D721Med (cell line): ENCODE results near the gene MYO5B.

ENCODE experiments used
- DNase-seq: peaks from one replicate; pipeline ENCODE4 v3.0.0; 2011; ENCODE audit warnings: low spot score; ENCODE audit not compliant: insufficient read length
- FAIRE-seq: peaks from 2 replicates; lab custom pipeline; 2011; peaks lifted over from hg19 to GRCh38; lab: Jason Lieb, UNC
- TF ChIP-seq, protein P1 (sequence below): IDR thresholded peaks from 2 replicates; pipeline ENCODE4 v1.5.1; 2012; ENCODE audit warnings: mild to moderate bottlenecking, control low read depth; ENCODE audit not compliant: insufficient read depth; ENCODE audit errors: missing control alignments

The MYO5B gene

DNA sequence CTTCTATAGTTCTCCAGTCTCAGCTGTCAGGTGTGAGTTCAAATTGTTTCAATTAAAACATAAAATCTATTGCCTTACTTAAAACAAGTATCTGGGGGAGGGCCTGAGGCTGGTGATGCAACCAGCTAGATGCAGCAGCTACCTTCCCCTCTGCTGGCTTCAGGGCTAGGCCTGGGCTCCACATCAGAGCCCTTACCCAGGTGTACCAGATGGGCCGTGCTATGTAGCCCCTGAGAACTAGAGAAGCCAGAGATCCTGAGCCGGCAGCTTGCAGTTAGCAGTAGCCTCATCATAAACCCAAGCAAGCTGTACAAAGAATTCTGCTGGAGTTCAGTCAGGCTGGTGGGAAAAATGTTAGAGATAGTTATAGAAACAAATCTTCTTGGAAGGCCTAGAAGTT is 284.0 kb downstream of the MYO5B start:
- DNase-seq = no peak
- TF ChIP-seq, protein P1, sequence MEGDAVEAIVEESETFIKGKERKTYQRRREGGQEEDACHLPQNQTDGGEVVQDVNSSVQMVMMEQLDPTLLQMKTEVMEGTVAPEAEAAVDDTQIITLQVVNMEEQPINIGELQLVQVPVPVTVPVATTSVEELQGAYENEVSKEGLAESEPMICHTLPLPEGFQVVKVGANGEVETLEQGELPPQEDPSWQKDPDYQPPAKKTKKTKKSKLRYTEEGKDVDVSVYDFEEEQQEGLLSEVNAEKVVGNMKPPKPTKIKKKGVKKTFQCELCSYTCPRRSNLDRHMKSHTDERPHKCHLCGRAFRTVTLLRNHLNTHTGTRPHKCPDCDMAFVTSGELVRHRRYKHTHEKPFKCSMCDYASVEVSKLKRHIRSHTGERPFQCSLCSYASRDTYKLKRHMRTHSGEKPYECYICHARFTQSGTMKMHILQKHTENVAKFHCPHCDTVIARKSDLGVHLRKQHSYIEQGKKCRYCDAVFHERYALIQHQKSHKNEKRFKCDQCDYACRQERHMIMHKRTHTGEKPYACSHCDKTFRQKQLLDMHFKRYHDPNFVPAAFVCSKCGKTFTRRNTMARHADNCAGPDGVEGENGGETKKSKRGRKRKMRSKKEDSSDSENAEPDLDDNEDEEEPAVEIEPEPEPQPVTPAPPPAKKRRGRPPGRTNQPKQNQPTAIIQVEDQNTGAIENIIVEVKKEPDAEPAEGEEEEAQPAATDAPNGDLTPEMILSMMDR = no peak
- no peak for FAIRE-seq

DNA sequence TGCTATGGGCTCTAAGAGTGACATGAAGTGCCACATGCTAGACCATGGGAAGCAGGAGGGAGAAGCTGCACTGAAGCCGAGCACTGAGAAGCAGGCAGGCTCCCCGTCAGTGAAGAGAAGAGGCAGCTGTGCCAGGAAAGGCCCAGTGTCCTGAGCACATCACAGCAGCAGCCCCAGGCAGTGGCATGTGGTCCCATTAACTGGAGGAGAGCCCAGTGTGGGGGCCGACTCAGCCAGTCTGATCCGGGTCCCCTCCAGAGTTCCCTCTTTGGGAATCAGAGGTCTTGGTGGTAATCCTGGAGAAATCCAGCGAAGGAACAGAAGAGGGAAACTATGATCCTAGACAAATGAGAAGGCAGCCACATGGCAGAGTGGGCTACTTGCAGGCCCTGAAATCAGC is 284.9 kb downstream of the MYO5B start:
- TF ChIP-seq, protein P1 = no peak
- no peak for FAIRE-seq
- DNase-seq = no peak

DNA sequence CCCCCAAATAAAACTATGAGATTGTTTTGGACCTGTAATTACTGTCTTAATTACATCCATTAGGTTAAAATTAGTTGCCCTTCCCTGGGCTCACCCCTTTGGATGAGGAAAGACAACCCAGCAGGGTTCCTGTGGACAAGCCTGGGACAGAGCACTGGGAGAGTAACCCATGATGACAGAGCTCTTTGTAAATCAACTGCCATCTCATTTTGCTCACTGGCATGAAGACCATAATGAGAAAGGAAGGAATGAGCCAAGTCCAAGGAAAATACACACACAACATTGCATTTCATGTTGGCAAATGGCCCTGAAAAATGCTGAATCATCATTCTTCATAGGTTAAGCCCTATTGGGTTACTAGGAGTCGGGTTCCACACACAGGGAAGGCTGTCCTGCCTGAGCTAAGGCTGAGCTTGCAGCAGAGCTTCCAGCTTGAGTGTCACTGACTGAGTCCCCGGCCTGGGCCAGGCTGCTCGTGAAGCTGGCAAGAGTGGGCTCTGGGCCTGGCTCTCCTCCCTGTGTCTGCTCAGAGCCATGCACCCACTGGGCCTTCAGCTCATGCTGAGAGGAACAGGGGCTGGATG is 287.5 kb downstream of the MYO5B start:
- FAIRE-seq = no peak
- TF ChIP-seq, protein P1 = no peak
- DNase-seq = no peak

DNA sequence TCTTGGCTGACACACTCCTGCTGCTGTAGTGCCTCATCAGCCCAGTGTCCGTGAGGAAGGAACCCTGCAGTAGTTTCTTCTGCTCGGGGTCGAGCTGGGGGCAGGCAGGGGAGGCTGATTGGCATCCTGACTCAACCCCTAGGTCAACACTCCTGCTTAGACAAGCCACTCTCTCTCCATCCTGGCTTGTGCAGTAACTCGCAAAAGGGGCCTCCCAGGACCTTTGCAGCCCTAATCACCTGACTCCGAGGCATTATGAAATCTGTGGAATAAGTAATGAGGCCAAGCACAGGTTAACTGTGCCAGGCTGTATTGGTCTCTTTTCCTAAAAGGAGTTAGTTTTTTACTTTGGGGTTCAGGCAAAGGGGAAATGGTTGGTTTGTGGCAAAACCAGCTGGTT is 289.2 kb downstream of the MYO5B start:
- DNase-seq (no peak), FAIRE-seq (no peak)
- TF ChIP-seq, protein P1 = no peak

DNA sequence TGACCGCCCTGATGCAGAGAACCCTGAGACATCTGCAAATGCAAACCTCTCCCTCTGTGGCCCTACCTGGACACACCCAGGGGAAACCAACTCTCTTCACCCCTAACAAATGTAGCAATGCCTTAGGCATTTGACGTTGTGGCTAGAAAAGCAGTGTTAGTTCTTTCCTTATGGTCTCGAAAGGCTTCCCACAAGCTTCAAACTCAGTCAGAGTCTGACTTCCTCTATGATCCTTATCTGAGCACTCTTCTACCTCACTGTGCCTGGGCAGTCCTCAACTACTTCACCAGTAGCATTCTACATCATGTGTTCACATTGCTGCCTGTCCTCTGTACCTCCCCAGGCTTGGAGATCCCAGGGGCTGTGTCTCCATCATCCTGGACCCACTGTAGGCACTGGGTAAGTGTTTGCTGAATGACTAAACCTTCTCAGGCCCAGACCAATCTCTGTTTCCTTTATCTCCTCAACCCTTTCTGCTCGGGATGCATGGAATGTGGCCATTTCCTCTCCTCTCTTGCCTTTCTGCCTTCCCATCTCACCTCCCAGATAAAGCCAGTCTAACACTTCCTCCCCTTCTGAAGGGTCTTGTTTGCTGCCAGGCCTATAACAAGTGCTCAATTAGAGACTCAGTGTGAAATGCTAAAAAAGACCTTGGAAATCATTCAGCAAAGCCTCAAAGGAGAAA is 289.9 kb downstream of the MYO5B start:
- FAIRE-seq (no peak), DNase-seq (no peak)
- TF ChIP-seq, protein P1 = no peak

DNA sequence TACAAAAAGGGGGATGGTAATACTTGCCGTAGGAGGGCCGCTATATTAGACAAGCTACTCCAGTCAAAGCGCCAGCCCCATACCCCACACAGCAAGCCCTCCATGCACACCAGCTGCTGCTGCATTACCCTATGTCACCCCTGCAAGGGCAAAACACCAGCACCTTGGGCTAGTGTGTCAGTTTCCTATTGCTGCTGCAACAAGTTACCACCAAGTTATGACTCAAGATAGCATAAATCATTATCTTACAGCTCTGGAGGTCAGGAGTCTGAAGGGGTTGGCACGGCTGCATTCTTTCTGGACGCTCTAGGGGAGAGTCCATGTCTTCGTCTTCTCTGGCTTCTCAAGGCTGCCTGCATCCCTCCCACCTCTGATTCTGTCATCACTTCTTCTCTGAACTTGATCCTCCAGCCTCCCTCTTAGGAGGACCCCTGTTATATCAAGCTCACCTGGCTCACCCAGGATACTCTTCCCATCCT is 293.0 kb downstream of the MYO5B start:
- FAIRE-seq = no peak
- TF ChIP-seq, protein P1 = no peak
- DNase-seq = no peak
